ENCODE data around the gene DUOX2.

- TF ChIP-seq, protein P1, sequence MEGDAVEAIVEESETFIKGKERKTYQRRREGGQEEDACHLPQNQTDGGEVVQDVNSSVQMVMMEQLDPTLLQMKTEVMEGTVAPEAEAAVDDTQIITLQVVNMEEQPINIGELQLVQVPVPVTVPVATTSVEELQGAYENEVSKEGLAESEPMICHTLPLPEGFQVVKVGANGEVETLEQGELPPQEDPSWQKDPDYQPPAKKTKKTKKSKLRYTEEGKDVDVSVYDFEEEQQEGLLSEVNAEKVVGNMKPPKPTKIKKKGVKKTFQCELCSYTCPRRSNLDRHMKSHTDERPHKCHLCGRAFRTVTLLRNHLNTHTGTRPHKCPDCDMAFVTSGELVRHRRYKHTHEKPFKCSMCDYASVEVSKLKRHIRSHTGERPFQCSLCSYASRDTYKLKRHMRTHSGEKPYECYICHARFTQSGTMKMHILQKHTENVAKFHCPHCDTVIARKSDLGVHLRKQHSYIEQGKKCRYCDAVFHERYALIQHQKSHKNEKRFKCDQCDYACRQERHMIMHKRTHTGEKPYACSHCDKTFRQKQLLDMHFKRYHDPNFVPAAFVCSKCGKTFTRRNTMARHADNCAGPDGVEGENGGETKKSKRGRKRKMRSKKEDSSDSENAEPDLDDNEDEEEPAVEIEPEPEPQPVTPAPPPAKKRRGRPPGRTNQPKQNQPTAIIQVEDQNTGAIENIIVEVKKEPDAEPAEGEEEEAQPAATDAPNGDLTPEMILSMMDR (IDR thresholded peaks at IDR 0.05): no peak
- TF ChIP-seq POLR2AphosphoS5 (IDR thresholded peaks at IDR 0.05; ENCODE audit: low read depth, low read length) (no peak), TCF7L2 (IDR thresholded peaks at IDR 0.05; ENCODE audit: low read depth, low read length) (no peak), SIN3A (IDR thresholded peaks at IDR 0.05; ENCODE audit: borderline replicate concordance, insufficient read depth, low read depth, low read length) (no peak)
Observed at GRCh38 chr15:45123397-45123796, 9.4 kb upstream of the DUOX2 start.

All from Panc1 (cell line).